Esophagus squamous epithelium (tissue), 4 donors: ENCODE measurements around the gene SOWAHA.

Experiments used
- CTCF ChIP-seq, 6 experiments: fragments of 450-650 bp in 4 of 6; fragments of 200-600 bp in 2 of 6; sonication (generic) in 2 of 6; IDR thresholded peaks; one replicate each; pipeline ENCODE4 v1.5.1; 2016 to 2019; ENCODE audit warnings: antibody characterized with exemption in 6 of 6, mild to moderate bottlenecking in 4 of 6, moderate library complexity in 4 of 6
- POLR2A ChIP-seq, 4 donors: fragments of 450-650 bp; IDR thresholded peaks; one replicate each; pipeline ENCODE4 v1.6.1; 2017; ENCODE audit warnings: antibody characterized with exemption in 4 of 4, mild to moderate bottlenecking in 4 of 4, moderate library complexity in 3 of 4

- TF ChIP-seq CTCF (IDR thresholded peaks at IDR 0.05) (no peak), POLR2A (IDR thresholded peaks at IDR 0.05) (no peak)
Observed at GRCh38 chr5:132773601-132774355, 39.3 kb upstream of the SOWAHA start.
